Natural killer cell (primary cell): ENCODE results near the gene OR10H5. TPM values are rescaled to one million over a fixed set of nuclear protein-coding genes. Genes with fewer than 3 reads are reported as not detected.
"Not testable (repeated sequence)": the region's sequence is repeated elsewhere in the genome, so short reads cannot be mapped to it uniquely, and the experiment has no call there.

Experiments
- ATAC-seq, 3 donors: fragments of 150-1000 bp in 2 of 3; fragments of 200-7000 bp in 1 of 3; cut with Tn5 transposase; 1 replicate in 1 of 3; 2 replicates in 2 of 3; pipeline ENCODE4 v1.10.0; 2021; ENCODE audit warnings: mild to moderate bottlenecking in 2 of 3, moderate library complexity in 2 of 3
- DNase-seq, 2 donors: peaks; one replicate each; pipeline versions ENCODE4 v3.0.0 to v3.0.0-alpha.2; 2013 to 2021; ENCODE audit warnings: mixed read lengths in 1 of 2
- H3K27ac ChIP-seq: one replicate; pipeline ENCODE4 v1.5.1; 2013; ENCODE audit warnings: mild to moderate bottlenecking, low read length
- H3K27me3 ChIP-seq: one replicate; pipeline ENCODE4 v1.6.1; 2013; ENCODE audit warnings: low read length; ENCODE audit not compliant: control insufficient read depth, insufficient read depth
- H3K36me3 ChIP-seq: one replicate; pipeline ENCODE4 v1.6.1; 2013; ENCODE audit warnings: low read length; ENCODE audit not compliant: control insufficient read depth, insufficient read depth
- H3K4me1 ChIP-seq: one replicate; pipeline ENCODE4 v1.6.1; 2013; ENCODE audit warnings: low read length; ENCODE audit not compliant: control insufficient read depth, insufficient read depth
- H3K4me3 ChIP-seq: one replicate; pipeline ENCODE4 v1.5.1; 2013; ENCODE audit warnings: low read length
- H3K9me3 ChIP-seq: one replicate; pipeline ENCODE4 v1.6.1; 2013; ENCODE audit warnings: low read length; ENCODE audit not compliant: control insufficient read depth, insufficient read depth
- H3K27ac Mint-ChIP-seq, 2 donors: one replicate each; pipeline ENCODE4 v1.8.0; 2022; ENCODE audit warnings: mild to moderate bottlenecking in 2 of 2, mixed read lengths in 2 of 2, moderate library complexity in 1 of 2
- H3K27me3 Mint-ChIP-seq, 2 donors: one replicate each; pipeline ENCODE4 v1.8.0; 2022; ENCODE audit warnings: low read depth in 2 of 2, mixed read lengths in 2 of 2
- H3K36me3 Mint-ChIP-seq: one replicate; pipeline ENCODE4 v1.8.0; 2022; ENCODE audit warnings: mixed read lengths
- H3K4me1 Mint-ChIP-seq, 2 donors: one replicate each; pipeline ENCODE4 v1.8.0; 2022; ENCODE audit warnings: mixed read lengths in 2 of 2
- H3K4me3 Mint-ChIP-seq: one replicate; pipeline ENCODE4 v1.8.0; 2022; ENCODE audit warnings: mild to moderate bottlenecking, moderate library complexity, mixed read lengths
- H3K9me3 Mint-ChIP-seq, 2 donors: one replicate each; pipeline ENCODE4 v1.8.0; 2022; ENCODE audit warnings: mixed read lengths in 2 of 2
- WGBS: methylation state at CpG from one replicate; pipeline ENCODE4 v1.1.7; 2013; ENCODE audit warnings: missing lambda C conversion rate; ENCODE audit not compliant: insufficient coverage; 5-methylcytosine and 5-hydroxymethylcytosine counted together
- intact Hi-C: fragments of 100-400 bp; cut with micrococcal nuclease; formaldehyde crosslinking; loops from one replicate; pipeline ENCODE4 v1.14.2; 2022
- total RNA-seq, 4 donors: library from RNA; stranded (reverse); fragments of 120-200 nt in 1 of 4; gene quantifications; one replicate each; pipeline versions ENCODE4 v1.2.3 to v1.2.4, GENCODE V29; 2013 to 2022
- TF ChIP-seq, protein P1 (sequence below): fragments of 200-600 bp; IDR thresholded peaks from one replicate; pipeline ENCODE4 v1.8.0; 2022; ENCODE audit warnings: antibody characterized with exemption

OR10H5 gene
- total RNA-seq, 3 donors from 2014 or later (not counting 1 experiment from before 2014, with no cell fraction given) = not detected

DNA sequence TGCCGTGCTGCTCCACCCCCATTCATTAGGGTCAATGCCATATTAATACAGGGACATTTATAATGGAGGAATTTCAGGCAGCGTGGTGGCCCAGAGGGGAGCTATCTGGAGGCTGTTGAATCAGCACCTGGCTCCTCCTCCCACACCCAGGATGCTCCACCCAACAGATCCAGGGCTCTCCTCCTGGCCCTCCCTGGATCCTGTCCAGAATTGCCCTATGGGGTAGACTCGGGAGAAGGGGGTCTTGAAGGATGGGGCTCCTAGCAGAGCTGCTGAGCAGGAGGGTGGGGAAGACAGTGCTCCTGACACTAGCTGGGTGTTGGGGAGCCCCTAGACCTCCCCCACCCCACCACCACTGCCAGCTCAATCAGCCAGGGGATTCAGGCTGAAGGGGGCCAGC, 5.2 kb upstream of the OR10H5 start:
- ATAC-seq (no peak), DNase-seq (no peak)
- TF ChIP-seq, protein P1, sequence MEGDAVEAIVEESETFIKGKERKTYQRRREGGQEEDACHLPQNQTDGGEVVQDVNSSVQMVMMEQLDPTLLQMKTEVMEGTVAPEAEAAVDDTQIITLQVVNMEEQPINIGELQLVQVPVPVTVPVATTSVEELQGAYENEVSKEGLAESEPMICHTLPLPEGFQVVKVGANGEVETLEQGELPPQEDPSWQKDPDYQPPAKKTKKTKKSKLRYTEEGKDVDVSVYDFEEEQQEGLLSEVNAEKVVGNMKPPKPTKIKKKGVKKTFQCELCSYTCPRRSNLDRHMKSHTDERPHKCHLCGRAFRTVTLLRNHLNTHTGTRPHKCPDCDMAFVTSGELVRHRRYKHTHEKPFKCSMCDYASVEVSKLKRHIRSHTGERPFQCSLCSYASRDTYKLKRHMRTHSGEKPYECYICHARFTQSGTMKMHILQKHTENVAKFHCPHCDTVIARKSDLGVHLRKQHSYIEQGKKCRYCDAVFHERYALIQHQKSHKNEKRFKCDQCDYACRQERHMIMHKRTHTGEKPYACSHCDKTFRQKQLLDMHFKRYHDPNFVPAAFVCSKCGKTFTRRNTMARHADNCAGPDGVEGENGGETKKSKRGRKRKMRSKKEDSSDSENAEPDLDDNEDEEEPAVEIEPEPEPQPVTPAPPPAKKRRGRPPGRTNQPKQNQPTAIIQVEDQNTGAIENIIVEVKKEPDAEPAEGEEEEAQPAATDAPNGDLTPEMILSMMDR = no peak
- H3K36me3 Mint-ChIP-seq = no peaks in the 10 kb centered on the region
- intact Hi-C loops = no loop called here
- Histone ChIP-seq H3K27ac (no peak overlapping the region), H3K4me3 (no peak overlapping the region), H3K9me3 (no peaks in the 10 kb centered on the region), H3K27me3 (peaks cover 3% of the 10 kb centered on the region), H3K4me1 (no peaks in the 10 kb centered on the region), H3K36me3 (no peaks in the 10 kb centered on the region)
- no peaks in the 10 kb centered on the region for H3K9me3 Mint-ChIP-seq
- no peak overlapping the region for H3K4me3 Mint-ChIP-seq
- peaks cover 5 to 13% of the 10 kb centered on the region in 2 donors for H3K27me3 Mint-ChIP-seq
- H3K4me1 Mint-ChIP-seq = peaks cover 3 to 4% of the 10 kb centered on the region in 2 donors
- no peak overlapping the region for H3K27ac Mint-ChIP-seq
- WGBS = 40% methylated on average over 1 of the region's 3 CpGs

DNA sequence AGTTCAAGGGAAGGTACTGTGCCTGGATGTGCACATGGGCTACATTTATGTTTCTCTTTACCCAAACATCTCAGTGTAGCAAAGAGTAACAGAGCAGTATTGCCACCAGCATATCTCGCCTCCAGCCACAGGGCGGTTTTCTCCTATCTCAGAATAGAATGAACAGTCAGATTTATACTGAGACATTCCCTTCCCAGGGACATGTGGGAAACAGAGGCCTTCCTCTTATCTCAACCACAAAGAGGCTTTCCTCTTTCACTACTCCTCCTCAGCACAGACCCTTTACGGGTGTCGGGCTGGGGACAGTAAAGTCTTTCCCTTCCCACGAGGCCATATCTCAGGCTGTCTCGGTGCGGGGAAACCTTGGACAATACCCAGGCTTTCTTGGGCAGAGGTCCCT, 4.6 kb upstream of the OR10H5 start:
- H3K9me3 ChIP-seq, H3K4me1 Mint-ChIP-seq, H3K4me3 Mint-ChIP-seq, H3K27ac Mint-ChIP-seq, H3K27me3 ChIP-seq, H3K4me1 ChIP-seq, H3K36me3 Mint-ChIP-seq, H3K4me3 ChIP-seq, H3K27ac ChIP-seq, ATAC-seq, intact Hi-C loops, H3K9me3 Mint-ChIP-seq, H3K36me3 ChIP-seq, DNase-seq: not testable (repeated sequence)
- 42% methylated on average over 7 of the region's 7 CpGs for WGBS
- H3K27me3 Mint-ChIP-seq = peaks cover 11 to 12% of the 10 kb centered on the region in 2 donors

DNA sequence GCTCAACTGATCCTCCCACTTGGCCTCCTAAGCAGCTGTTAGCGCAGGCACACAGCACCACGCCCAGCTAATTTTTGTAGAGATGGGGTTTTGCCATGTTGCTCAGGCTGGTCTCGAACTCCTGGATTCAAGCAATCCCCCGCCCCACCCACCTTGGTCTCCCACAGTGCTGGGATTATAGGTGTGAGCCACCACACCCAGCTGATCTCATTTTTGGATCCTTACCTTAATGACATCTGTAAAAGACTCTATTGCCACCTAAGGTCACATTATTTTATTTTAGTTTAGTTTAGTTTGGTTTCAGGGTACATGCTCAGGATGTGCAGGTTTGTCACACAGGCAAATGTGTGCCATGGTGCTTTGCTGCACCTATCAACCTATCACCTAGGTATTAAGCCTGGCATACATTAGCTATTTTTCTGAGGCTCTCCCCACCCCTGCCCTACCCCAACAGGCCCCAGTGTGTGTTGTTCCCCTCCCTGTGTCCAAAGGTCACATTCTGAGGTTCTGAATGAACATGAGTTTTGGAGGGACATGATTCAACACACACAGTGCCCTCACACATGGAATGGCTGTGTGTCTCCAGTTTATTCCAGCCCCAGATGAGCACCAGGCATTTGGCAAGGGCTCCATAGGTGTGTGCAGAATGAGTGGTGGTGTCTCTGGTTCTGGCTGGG, 1.3 kb downstream of the OR10H5 start:
- TF ChIP-seq, protein P1 = no peak
- intact Hi-C loops = no loop called here
- no peak for ATAC-seq
- Histone ChIP-seq H3K27me3 (no peaks in the 10 kb centered on the region), H3K4me1 (no peaks in the 10 kb centered on the region), H3K9me3 (no peaks in the 10 kb centered on the region), H3K36me3 (no peaks in the 10 kb centered on the region), H3K4me3 (no peak overlapping the region), H3K27ac (no peak overlapping the region)
- Mint-ChIP-seq H3K4me1 (peaks cover 6% of the 10 kb centered on the region in 2 donors), H3K4me3 (no peak overlapping the region), H3K9me3 (no peaks in the 10 kb centered on the region), H3K27ac (no peak overlapping the region), H3K27me3 (peaks cover 7 to 12% of the 10 kb centered on the region in 2 donors), H3K36me3 (no peaks in the 10 kb centered on the region)
- 82% methylated on average over 4 of the region's 4 CpGs for WGBS
- DNase-seq = no peak

DNA sequence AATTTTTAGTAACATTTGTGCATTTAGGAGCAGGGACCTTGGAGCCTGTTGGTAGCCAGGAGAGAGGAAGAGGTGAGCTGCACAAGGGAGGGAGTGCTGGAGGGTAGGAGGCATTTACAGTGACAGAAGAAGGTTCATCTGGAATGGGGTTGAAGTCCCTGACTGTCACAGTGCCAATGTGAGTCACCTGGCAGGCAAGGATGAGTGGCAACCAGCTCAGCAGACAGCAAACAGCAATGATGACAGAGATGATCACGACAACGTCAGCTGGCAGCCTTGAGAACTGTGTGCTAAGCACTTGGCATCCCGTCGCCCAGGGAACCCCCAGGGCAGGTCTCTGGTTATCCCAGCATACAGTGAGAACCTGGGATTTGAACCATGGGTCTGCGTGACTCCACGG, 2.6 kb downstream of the OR10H5 start:
- WGBS = 68% methylated on average over 6 of the region's 6 CpGs
- ATAC-seq = no peak
- Histone ChIP-seq H3K9me3 (no peaks in the 10 kb centered on the region), H3K36me3 (no peaks in the 10 kb centered on the region), H3K27ac (no peak overlapping the region), H3K27me3 (no peaks in the 10 kb centered on the region), H3K4me3 (no peak overlapping the region), H3K4me1 (no peaks in the 10 kb centered on the region)
- intact Hi-C loops = no loop called here
- H3K27me3 Mint-ChIP-seq = peaks cover 10 to 12% of the 10 kb centered on the region in 2 donors
- TF ChIP-seq, protein P1 = no peak
- no peak overlapping the region for H3K4me3 Mint-ChIP-seq
- DNase-seq = no peak
- H3K9me3 Mint-ChIP-seq = no peaks in the 10 kb centered on the region
- H3K4me1 Mint-ChIP-seq = peaks cover 6 to 9% of the 10 kb centered on the region in 2 donors
- H3K36me3 Mint-ChIP-seq = no peaks in the 10 kb centered on the region
- H3K27ac Mint-ChIP-seq = no peak overlapping the region

DNA sequence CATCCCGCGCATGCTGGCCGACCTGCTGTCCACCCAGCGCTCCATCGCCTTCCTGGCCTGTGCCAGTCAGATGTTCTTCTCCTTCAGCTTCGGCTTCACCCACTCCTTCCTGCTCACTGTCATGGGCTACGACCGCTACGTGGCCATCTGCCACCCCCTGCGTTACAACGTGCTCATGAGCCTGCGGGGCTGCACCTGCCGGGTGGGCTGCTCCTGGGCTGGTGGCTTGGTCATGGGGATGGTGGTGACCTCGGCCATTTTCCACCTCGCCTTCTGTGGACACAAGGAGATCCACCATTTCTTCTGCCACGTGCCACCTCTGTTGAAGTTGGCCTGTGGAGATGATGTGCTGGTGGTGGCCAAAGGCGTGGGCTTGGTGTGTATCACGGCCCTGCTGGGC, 6.8 kb downstream of the OR10H5 start:
- H3K4me3 Mint-ChIP-seq, H3K4me1 ChIP-seq, intact Hi-C loops, H3K4me1 Mint-ChIP-seq, H3K9me3 Mint-ChIP-seq, H3K9me3 ChIP-seq, H3K4me3 ChIP-seq, H3K27ac Mint-ChIP-seq, H3K36me3 Mint-ChIP-seq, H3K27me3 ChIP-seq, ATAC-seq, DNase-seq, H3K36me3 ChIP-seq, H3K27ac ChIP-seq: not testable (repeated sequence)
- peaks cover 11 to 12% of the 10 kb centered on the region in 2 donors for H3K27me3 Mint-ChIP-seq
- WGBS = 96% methylated on average over 14 of the region's 18 CpGs
